HG03159 (cell line): ENCODE results near the gene DYRK1A.
"Not testable (repeated sequence)": the region's sequence is repeated elsewhere in the genome, so short reads cannot be mapped to it uniquely, and the experiment has no call there.

Experiments used
- ATAC-seq: cut with Tn5 transposase; IDR thresholded peaks from one replicate; pipeline ENCODE4 v1.9.1; 2021; ENCODE audit warnings: mild to moderate bottlenecking, moderate library complexity; ENCODE audit not compliant: unreplicated experiment

DYRK1A gene

GRCh38 chr21:37522641-37523295 lies 156.2 kb downstream of the DYRK1A start:
- ATAC-seq: no peak

- ATAC-seq: not testable (repeated sequence)
These were observed 158.4 kb downstream of the DYRK1A start for GRCh38 chr21:37524944-37525343.

GRCh38 chr21:37525810-37526209 lies 159.2 kb downstream of the DYRK1A start:
- no peak for ATAC-seq

GRCh38 chr21:37527103-37527502 lies 160.5 kb downstream of the DYRK1A start:
- no peak for ATAC-seq

GRCh38 chr21:37527716-37528115 lies 161.1 kb downstream of the DYRK1A start:
- no peak for ATAC-seq

- ATAC-seq: no peak
These were observed 161.8 kb downstream of the DYRK1A start for GRCh38 chr21:37528150-37528937.

- no peak for ATAC-seq
These were observed 163.1 kb downstream of the DYRK1A start for GRCh38 chr21:37529649-37530048.

- ATAC-seq: no peak
These were observed 164.4 kb downstream of the DYRK1A start for GRCh38 chr21:37530901-37531351.

GRCh38 chr21:37531431-37531932 lies 164.9 kb downstream of the DYRK1A start:
- no peak for ATAC-seq

- ATAC-seq: no peak
These were observed 166.6 kb downstream of the DYRK1A start for GRCh38 chr21:37532868-37533780.

- ATAC-seq: no peak
These were observed 167.9 kb downstream of the DYRK1A start for GRCh38 chr21:37534431-37534830.

GRCh38 chr21:37535130-37535529 lies 168.6 kb downstream of the DYRK1A start:
- no peak for ATAC-seq

- ATAC-seq: no peak
These were observed 169.1 kb downstream of the DYRK1A start for GRCh38 chr21:37535672-37536071.

- no peak for ATAC-seq
These were observed 170.2 kb downstream of the DYRK1A start for GRCh38 chr21:37536616-37537278.

GRCh38 chr21:37537391-37537996 lies 170.9 kb downstream of the DYRK1A start:
- no peak for ATAC-seq

- no peak for ATAC-seq
These were observed 172.5 kb downstream of the DYRK1A start for GRCh38 chr21:37538971-37539590.

GRCh38 chr21:37541128-37541527 lies 174.6 kb downstream of the DYRK1A start:
- not testable (repeated sequence) for ATAC-seq

GRCh38 chr21:37542512-37542911 lies 175.9 kb downstream of the DYRK1A start:
- ATAC-seq: no peak

- ATAC-seq: no peak
These were observed 179.8 kb downstream of the DYRK1A start for GRCh38 chr21:37546299-37546908.
